CD4-positive, alpha-beta T cell treated with Interleukin-4 for 1 hour (primary cell): Measurements from ENCODE around the gene PLEKHH1.
"Not testable (repeated sequence)": the region's sequence is repeated elsewhere in the genome, so short reads cannot be mapped to it uniquely, and the experiment has no call there.

ENCODE experiments used
- DNase-seq, 2 donors: peaks; one replicate each; pipeline ENCODE4 v3.0.0-alpha.2; 2020 to 2022

PLEKHH1 gene

DNA sequence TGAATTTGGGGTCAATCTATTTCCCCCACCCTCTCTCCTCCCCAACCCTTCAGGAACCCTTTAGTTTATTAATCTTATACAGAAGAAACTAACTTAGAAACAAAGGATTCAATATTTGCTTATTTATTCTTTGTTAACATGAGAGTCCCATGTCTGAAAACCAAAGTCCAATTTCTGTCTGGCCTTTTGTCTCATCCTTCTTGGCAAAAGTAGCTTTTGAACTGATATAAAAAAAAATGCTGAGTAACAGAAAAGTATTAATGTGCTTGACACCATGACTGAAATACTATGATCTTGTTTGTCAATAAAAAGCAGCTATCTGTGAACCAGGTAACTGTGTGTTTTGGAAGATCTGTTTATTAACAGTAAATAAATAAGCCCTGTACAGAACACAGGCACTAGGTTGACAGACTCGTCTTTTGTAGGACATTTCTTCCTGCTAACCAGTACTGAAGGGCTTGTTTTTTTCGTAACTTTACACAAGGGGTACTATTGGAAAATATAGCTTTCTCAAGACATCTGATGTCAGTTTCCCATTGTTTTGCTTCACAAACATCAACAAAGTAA is 56.2 kb downstream of the PLEKHH1 start:
- DNase-seq, result no peak

DNA sequence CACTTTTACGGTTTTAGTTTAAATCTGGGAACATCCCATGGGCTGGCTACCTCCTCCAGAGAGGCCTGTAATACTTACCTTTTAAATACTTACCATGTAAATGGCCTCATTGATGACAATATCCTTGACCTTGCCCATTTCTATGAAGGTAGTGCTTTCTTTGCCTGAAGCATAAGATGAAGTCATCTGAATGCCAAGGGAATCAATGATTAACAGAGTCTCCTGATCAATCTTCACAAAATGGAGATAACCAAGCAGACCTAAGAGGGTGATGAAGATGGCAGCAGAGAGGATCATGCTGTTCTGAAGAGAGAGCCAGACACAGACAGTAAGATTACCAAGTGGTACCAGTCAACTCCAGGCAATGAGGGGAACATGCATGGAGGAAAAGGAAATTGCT is 60.6 kb downstream of the PLEKHH1 start:
- not testable (repeated sequence) for DNase-seq

DNA sequence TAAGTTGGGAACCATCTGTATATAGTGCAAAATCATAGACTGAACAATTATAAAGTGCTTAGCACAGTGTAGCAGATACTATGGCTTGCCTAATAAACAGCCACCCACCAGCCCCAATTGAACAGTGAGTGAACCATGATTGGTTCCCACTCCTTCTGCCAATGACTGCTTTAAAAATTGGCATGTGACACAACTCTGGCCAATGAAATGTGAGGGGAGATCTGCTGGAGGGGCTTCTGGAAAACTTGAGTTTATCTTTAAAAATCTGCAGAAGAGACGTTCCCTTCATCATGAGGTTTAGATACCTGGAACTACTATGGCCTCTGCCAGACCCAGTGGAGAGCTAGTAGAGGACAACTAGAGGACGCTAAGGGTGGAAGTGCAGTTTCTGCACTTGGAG is 62.3 kb downstream of the PLEKHH1 start:
- DNase-seq, result no peak

DNA sequence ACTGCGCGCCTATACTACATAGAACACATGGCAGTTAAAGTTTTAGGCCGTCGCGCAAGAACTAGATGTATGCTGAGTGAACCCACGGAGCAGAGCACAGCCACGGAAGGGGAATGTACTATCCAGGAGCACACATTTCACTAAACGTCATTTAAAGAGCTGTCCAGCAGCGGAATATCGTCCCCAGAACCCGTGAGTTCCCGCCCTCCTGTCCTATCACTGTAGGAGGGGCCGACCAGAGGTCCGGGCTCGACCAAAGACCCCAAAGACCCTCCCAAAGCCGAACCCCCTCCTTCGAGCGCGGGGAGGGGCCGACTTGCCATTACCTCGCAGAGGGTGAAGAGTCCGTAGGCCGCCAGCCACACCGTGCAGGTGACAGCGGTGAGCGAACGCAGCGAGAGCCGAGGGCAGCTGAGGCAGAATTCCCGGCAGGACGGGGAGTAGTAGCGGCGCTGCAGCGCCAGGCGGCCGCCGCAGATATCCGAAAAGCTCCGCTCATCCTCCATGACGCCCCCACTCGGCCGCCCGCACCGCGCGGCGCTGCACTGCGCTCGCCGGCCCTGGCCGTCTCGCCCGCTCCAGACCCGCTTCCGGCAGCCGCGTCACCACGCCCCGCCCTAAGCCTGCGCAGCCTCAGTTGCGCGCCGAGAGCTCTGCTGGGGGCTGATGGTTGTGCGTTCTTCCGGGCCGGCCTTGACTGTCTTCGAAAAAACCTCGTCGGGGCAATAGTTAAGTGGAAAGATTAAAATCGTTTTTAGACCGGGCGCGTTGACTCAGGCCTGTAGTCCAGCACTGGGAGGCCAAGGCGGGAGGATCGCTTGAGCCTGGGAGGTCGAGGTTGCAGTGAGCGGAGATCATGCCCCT is 66.8 kb downstream of the PLEKHH1 start, which contains the start of gene PIGH:
Gene PIGH (minus strand): TSS at position 571 of the 864 bp plus-strand sequence. CDS start 65 bp downstream, at position 506.
- DNase-seq, result peak; percentile 95

DNA sequence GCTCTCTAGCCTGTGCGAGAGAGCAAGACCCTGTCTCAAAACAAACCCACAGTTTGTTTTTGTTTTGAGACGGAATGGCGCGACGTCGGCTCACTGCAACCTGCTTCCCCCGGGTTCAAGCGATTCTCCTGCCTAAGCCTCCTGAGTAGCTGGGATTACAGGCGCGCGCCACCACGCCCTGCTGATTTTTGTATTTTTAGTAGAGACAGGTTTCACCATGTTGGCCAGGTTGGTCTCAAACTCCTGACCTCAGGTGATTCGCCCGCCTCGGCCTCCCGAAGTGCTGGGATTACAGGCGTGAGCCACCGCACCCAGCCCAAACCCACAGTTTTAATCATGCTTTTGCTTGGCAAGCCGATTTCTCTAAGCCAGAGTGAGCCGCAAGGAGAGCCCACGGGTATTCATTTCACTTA is 67.5 kb downstream of the PLEKHH1 start:
- DNase-seq, result not testable (repeated sequence)

DNA sequence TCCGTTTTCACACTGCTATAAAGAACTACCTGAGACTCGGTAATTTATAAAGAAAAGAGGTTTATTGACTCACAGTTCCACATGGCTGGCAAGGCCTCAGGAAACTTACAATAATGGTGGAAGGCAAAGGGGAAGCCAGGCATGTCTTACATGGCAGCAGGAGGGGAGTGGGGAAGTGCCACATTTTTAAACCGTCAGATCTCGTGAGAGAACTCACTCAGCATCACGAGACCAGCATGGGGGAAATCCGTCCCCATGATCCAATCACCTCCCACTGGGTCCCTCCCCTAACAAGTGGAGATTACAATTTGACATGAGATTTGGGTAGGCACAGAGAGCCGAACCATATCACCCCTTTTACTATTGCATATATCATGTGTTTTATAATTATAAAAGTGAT is 69.0 kb downstream of the PLEKHH1 start:
- DNase-seq, result no peak

DNA sequence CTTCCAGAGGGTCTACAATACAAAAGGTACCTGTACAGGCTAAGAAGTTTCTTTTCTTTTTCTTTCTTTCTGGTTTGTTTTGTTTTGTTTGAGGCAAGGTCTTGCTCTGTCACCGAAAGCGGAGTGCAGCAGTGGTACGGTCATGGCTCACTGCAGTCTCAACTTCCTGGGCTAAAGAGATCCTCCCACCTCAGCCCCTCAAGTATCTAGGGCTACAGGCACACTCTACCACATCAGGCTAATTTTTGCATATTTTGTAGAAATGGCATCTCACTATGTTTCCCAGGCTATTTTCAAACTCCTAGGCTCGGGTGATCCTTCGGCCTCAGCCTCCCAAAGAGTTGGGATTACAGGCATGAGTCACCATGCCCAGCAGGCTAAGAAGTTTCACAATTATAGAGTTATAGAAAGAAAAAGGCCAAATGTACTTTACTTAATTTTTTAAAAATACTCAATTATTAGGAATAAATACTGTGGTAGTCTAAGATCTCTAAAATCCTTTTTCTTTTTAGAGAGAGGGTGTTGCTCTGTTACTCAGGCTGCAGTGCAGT is 70.0 kb downstream of the PLEKHH1 start:
- peak in 1 of 2 donors; percentile 55 for DNase-seq

DNA sequence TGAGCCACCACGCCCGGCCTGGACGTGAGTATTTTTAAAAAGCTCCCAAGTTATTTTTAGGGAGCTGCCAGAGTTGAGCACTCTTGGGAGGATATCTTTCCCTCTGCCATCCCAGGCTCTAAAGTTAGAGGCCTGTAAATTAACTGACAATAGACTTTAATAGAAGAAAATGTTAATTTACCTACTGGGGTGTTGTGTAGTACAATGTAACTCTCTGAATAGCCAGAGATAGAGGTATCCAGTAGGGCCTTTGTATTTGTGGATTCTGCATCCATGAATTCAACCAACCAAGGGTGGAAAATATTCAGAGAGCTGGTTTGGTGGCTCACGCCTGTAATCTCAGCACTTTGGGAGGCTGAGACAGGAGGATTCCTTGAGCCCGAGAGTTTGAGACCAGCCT is 74.6 kb downstream of the PLEKHH1 start:
- no peak for DNase-seq

DNA sequence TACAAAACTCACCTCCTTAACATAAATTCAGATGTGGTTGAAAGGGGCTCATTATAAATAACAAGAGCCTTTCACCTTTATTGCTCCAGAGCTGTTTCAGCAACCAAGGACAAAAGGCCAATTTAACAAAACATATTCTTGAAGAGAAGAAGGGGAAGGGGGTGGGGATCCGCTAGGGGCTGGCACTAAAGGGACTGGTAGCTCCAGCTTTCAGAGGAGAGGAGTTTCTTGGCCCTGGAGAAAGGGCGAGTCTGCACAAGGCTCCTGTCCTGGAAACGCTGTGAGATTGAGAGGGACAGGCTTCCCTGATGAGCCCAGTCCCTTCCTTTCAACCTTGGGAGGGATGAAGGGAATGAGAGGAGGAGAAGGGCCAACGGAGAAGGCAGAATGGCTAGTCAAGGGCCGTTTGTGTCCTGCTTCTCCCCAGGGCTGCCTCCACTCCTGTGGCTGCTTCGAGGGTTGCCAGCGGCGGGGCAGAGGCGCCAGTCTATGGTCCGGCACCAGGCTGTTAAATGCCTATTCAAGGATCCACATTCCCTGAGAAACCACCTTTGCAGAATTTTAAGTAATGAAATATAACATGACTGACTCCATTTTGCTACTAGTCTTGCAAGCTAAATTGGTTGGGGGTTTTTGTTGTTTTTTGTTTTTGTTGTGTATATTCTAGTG is 76.7 kb downstream of the PLEKHH1 start:
- DNase-seq, result no peak

DNA sequence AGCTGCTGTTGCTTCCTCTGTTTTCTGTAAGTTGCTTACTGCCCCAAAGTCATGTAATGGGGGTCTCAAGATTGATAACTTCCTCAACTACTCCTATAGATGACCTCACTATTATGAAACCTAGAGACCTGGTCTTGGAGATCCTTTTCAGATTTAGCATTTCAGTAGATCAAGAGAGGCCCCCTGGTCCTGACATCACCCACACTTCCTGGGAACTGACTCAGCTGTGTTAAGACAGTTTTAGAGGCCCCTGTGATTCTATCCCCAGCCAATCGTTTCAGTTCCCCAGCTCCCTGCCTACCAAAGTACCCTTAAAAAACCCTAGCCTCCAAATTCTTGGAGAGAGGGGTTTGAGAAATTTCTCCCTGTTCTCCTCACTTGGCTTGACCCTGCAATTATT is 77.4 kb downstream of the PLEKHH1 start:
- no peak for DNase-seq

DNA sequence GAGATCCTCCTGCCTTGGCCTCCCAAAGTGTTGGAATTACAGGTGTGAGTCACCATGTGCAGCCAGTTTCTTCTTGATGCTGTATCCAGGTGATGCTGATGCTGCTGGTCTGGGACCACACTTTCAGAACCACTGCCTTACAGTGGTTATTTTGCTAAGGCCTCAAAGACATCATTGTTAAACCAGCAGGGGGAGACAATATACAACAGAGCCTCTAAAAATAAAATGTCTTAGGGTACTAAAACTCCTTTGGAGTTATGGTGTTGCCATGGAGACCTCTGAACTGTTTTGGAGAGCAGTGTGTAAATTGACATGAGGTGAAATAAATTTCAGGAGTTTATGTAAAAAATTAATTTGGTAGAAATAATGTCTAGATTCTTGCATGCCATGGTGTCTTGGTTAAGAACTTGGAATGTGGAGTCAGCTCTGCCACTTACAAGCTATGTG is 85.5 kb downstream of the PLEKHH1 start:
- DNase-seq, result peak; percentile 68 to 89

DNA sequence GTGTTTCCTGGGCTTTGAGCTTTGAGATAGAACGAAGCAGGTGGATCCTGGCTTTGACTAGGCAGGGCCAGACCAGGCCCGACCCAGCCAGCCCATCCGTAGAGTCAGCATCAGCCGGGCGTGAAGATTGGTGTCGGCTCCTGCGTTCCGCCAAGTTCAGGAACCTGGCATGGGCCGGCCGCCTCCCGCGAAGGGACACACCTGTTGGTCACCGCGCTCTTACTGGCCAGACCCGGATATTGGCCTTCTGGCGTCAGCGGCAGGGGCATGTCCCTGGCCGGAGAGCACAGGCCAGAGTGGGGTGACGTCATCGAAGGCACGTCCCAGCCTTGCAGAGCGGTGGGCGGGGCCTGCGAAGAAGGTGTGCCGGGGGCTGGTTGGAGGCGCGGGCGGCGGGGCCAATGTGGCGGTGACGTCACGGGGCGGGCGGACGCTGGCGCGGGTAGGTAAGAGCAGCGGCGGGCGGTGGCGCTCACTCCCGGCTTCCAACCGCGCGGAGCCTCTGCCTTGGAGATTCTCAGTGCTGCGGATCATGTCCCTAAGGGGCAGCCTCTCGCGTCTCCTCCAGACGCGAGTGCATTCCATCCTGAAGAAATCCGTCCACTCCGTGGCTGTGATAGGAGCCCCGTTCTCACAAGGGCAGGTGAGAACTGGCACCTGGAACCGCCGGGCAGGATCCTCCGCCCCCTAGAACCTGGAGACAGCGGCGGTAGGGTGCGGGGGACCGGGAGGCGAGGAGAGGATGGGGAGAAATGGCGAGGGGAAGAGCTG is 86.5 kb downstream of the PLEKHH1 start, which contains the start of gene ARG2:
Gene ARG2 (plus strand): TSS at position 475 of the 771 bp plus-strand sequence. CDS start 58 bp downstream, at position 533.
- DNase-seq, result peak; percentile 97 to 98

DNA sequence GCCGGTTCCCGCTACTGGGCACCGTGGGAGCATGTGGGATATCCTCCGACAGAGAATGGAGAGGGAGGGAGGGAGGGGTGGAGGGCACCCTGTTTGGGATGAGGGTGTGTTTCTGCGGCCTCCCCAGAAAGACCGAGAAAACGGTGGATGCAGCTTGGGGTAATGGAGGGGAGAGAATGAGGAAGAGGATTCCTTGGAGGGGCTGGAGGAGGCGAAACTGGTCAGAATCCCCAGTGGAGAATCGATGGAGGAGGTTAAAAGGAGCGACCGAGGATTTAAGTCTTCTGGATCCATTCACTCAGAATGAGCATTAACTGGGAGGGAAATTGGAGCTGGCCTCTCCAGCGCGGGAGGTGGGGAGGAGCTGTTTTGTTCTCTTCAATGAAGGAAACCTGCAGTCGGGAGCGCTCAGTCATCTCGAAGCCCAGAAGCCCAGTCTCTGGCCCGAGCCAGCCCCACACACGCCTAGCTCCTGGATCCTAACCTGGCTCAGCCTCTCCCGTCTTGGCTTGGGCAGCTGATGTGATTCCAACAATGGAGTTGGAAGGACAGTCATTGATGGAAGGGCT is 87.2 kb downstream of the PLEKHH1 start:
- DNase-seq, result no peak

DNA sequence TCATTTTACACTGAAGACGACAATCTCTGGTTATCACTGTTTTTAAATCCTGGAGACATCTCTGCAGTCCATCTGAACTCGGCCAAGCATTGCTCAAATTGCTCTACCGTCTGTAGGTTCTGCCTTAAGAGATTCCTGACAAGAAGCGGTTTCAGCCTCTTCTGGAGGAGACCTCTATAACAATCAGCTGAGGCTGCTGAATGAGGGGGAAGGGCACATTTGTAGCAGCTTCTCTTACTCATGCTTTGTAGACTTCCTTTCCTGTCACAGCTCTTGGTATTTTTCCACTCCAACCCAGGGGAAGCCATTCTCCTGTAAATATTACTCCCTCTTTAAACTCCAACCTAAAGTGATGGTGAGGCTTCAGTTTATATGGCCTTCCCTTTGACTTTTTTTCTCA is 89.6 kb downstream of the PLEKHH1 start:
- no peak for DNase-seq

DNA sequence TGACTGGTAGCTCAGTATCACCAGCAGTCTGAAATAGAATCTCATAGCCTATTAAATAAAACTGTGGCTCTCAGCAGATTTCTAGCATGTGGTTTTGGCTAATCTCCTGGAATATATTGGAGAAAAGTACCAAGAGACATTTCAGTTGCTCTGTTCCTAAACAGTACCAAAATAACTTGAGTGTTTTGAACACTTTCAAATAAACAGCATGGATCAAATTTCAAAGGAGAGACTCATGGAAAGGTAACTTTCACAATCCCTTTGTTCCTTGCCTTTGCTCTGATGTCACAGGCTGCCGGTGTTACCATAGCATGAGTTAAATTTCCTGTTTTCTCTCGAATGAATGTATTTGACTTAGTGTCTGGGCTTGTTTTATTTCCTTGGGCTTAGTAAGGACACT is 90.0 kb downstream of the PLEKHH1 start:
- DNase-seq, result no peak

DNA sequence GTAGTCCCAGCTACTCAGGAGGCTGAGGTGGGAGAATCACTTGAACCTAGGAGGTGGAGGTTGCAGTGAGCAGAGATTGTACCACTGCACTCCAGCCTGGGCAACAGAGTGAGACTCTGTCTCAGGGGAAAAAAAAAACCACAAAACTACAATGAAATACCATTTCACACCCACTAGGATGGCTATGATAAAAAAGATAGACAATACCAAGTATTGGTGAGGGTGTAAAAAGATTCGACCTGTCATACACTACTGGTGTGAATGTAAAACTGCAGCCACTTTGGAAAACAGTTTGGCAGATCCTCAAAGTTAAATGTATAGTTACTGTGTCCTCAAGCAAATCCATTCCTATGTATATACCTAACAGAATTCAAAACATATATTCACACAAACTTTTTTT is 93.0 kb downstream of the PLEKHH1 start:
- DNase-seq, result not testable (repeated sequence)

DNA sequence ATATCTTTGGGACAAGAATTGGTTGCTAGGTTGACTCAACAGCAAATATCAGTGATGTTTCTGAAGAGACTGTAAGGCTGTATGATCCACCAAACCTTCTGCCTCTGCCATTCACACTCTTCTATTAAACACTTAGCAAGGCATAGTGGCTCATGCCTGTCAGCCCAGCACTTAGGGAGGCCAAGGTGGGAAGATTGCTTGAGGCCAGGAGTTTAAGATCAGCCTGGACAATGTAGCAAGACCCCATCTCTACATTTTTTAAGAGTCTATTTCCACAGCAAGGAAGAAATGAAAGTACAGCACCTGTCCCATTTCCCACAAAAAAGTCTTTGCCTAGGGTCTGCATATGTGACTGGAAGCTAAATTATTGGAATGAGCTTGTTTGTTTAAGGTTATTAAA is 94.4 kb downstream of the PLEKHH1 start:
- DNase-seq, result no peak

DNA sequence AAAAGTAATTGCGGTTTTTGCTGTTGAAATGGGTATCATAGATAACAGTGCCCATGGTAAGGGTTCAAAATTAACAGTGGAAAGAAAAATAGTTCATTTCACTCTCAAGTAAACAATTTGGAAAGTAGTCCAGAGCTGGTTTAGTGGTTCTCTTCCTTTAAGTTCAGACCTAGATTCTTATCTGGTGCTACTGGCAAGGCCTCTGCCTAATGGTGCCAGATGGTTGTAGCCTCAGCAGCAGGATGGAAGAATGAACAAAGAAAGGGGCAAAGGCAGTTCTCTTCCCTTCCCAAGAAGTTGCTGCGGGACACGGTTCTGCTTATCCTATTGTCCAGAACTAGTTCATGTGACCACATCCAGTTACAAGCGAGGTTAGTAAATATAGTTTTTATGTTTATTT is 97.1 kb downstream of the PLEKHH1 start:
- DNase-seq, result no peak

DNA sequence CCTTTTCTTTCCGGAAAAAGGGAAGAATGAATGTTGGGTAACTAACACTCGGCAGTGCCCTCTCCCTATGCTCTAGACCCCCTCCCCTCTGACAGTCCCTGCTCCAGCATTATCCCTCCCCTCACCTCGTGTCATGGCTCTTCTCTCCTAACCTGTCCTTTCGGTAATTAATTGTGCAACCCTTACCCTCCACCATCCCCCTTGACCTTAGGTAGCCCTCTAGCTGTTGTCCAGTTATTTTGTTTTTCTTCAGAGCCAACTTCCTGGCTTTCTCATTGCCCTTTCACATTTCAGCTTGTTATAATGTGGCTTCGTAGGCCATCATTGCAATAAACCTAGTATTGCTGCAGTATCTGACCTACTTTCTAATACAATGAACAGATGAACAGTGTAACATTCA is 97.8 kb downstream of the PLEKHH1 start:
- no peak for DNase-seq

DNA sequence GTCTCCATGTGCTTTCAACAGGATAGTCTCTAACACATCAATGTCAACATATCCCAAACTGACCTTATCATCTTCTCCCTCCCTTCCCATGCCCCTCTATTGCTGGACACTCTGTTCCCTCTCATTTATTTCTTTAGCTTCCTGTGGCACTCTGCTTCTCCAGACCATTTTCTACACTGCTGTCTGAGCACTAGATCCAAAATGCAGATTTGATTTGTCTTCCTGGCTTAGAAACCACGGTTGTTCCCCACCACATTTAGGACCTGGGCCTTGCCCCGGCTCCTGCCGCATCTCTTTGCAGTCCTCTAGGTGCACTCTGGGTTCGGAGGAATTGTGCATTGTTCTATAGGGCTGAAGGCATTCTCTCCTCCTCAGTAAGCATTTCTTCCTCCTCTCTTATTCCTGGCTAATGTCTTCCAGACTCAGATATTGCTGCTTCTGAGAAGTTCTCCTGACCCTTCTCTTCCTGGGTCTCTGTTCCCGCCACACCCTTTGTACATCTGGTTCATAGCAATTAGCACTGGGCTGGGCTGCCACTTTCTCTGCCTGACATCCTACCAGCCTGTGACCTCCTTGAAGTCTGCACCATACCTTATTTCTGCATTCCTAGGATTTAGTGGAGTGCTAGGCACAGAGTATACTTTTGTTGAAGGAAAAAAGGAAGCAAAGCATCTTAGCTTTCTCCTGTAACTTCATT is 100.5 kb downstream of the PLEKHH1 start:
- no peak for DNase-seq

DNA sequence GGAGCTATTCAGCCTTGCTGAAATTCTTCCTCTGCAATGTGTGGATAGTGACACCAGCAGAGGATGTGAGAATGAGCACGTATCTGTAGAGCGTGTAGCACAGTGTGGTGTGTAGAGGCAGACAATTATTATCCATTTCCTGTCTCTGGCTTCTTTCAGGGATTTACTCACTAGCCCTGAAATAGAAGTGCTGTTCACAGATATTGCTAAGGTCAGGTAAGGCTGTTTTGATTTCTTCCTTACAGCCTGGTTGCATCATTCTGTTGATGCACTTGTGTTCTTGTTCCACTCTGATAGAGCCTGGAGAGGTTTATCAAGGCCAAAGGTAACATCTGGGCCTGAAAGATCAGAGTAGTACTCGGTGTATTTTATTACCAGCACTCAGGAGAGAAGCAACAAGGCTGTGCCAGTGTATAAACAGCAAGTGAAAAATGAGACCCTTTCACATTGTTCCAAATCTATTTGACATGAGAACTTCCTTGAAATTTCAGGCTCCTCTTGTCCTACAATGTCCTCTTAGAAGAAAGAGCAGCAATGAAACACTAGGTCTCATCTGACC is 103.3 kb downstream of the PLEKHH1 start:
- no peak for DNase-seq
